Measurements from ENCODE around the gene FOXO3.
"Not testable (repeated sequence)": the region's sequence is repeated elsewhere in the genome, so short reads cannot be mapped to it uniquely, and the experiment has no call there.

Gene FOXO3

DNA sequence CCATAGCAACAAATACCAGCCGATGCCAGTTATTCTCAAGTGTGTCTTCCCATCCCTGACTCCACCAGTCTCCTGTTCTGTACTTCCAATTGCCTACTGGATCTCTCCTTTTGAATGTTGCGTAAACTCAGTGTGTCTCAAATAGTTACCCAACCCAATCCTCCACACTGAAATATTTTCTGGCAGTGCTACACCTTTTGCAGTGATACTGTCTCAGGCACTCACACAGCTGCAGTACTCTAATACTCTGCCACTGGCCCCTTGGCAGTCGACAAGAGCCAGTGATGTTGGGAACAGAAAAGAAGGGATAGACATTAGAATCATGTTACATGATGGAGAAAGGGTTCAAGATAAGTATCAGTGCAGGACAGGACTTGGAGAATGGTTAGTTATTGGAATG, 31.8 kb upstream of the FOXO3 start:
- no peak overlapping the region for H3K4me3 ChIP-seq (ENCODE audit: low read length)
- TF ChIP-seq, protein P1, sequence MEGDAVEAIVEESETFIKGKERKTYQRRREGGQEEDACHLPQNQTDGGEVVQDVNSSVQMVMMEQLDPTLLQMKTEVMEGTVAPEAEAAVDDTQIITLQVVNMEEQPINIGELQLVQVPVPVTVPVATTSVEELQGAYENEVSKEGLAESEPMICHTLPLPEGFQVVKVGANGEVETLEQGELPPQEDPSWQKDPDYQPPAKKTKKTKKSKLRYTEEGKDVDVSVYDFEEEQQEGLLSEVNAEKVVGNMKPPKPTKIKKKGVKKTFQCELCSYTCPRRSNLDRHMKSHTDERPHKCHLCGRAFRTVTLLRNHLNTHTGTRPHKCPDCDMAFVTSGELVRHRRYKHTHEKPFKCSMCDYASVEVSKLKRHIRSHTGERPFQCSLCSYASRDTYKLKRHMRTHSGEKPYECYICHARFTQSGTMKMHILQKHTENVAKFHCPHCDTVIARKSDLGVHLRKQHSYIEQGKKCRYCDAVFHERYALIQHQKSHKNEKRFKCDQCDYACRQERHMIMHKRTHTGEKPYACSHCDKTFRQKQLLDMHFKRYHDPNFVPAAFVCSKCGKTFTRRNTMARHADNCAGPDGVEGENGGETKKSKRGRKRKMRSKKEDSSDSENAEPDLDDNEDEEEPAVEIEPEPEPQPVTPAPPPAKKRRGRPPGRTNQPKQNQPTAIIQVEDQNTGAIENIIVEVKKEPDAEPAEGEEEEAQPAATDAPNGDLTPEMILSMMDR (IDR thresholded peaks at IDR 0.05; ENCODE audit: insufficient read depth, low read depth, low read length, missing control alignments): no peak
- no peak for DNase-seq (ENCODE audit: low read depth)

DNA sequence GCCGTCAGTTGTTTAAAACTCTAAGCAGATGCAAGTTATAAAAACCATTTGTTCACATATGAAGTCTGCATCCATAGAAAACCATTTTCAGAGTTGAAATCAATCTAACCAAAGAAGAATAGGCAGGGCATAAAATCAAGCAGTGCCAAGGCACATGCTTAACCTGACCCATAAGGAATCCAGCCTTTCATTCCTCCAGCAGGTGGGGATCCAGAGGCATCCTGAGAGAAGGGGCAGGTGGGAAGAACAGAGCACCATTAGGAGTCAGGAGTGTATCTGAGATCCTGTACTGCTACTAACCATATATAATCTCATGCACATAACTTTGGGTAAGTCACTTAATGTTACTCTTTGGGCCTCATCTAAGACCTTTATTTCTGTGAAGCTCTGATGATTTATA, 29.4 kb upstream of the FOXO3 start:
- TF ChIP-seq, protein P1 (IDR thresholded peaks at IDR 0.05; ENCODE audit: insufficient read depth, low read depth, low read length, missing control alignments): peak; percentile 12
- DNase-seq (ENCODE audit: low read depth): no peak
- H3K4me3 ChIP-seq (ENCODE audit: low read length): no peak overlapping the region

DNA sequence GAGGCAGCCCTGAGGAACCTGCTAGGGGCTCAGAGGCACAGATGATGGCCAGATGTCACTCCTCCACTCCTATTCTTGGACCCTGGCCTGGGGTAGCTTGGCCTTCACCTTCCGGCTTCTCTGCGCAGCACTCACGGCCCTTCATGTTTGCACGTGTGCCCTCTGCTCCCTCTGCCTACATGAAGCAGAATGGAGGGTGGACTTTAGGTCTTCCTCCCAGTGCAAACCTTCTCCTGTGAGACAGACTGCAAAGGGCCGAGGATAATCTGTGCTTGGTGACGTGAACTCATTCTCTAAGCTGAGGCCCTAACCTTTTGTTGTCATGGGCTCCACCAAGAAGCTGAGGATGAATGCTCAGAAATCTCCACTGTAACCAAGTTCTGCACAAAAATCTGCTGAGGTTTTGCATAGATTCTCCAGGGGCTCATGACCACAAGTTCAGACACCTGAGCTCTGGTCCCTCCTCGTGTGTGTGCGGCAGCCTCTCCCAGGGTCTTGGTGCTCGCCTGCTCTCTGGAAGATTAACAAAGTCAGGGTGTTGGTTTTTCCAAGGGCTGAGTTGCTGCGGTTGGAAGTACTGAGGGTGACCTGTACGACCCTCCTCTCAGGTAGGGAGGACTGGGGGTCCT, 25.5 kb upstream of the FOXO3 start:
- TF ChIP-seq, protein P1 (IDR thresholded peaks at IDR 0.05; ENCODE audit: insufficient read depth, low read depth, low read length, missing control alignments): no peak
- H3K4me3 ChIP-seq (ENCODE audit: low read length): no peak overlapping the region
- DNase-seq (ENCODE audit: low read depth): no peak

DNA sequence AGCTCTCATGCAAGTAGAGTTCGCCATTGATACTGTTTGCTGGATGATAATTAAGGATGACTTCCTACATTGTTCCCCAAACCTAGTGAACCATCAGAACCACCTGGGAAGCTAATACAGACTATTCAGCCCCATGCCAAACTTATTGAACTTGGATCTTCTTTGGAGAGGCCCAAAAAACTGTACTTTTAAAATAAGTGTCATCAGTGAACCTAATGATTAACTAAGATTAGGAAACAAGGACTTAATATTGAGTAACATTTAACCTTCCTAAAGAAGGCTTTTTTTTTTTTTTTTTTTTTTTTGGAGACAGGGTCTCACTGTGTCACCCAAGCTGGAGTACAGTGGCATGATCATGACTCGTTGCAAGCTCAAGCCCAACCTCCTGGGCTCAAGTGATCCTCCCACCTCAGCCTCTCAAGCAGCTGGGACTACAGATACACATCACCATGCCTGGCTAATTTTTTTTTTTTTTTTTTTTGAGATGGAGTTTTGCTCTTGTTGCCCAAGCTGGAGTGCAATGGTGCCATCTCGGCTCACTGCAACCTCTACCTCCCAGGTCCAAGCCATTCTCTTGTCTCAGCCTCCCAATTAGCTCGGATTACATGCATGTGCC, 24.7 kb upstream of the FOXO3 start:
- DNase-seq (ENCODE audit: low read depth): not testable (repeated sequence)

DNA sequence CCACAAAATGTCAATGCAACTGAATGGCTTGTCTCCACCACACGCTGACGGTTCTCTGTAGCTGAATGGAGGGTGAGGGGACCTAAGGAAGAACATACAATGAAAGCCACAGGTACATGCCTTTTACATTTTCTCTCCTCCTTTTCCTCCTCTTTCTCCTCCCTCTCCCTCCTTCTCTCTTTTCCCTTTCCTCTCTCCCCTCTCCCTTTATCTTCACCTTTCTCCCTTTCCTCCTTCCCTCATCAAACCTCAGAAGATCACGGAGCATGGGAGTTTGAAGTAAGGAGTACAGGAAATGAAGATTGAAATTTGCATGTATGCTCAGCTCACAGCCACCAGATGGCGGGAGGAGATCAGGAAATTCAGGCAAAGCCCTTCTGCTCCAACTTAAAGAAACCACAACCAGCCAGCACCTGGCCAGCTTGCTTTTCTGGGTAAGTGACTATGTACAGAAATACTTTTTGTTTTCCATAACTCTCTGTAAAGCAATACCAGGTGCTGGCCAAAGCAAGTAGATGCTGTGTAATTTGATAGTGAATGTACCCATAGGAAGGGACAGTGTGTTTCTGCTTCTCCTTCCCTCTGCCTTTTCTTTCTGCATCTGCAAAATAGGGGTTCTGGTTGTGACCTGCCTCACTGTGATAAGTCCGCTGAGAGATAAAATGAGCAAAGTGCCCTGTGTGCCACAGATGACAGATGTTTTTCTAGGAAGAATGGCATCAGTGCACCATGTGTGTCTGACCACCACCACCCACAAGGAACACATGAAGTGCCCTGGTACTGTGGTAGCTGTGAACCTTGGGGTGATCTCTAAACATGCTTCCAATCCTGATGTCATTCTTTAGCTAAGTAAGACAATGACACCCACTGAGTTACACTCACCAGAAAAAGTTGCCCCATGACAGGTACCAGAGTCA, 18.6 kb upstream of the FOXO3 start:
- TF ChIP-seq, protein P1 (IDR thresholded peaks at IDR 0.05; ENCODE audit: insufficient read depth, low read depth, low read length, missing control alignments): peak; percentile 86
- no peak overlapping the region for H3K4me3 ChIP-seq (ENCODE audit: low read length)
- peak; percentile 85 for DNase-seq (ENCODE audit: low read depth)

More for the DNA sequence above, 24.7 kb upstream of the FOXO3 start:
- not testable (repeated sequence) for H3K4me3 ChIP-seq (ENCODE audit: low read length)

DNA sequence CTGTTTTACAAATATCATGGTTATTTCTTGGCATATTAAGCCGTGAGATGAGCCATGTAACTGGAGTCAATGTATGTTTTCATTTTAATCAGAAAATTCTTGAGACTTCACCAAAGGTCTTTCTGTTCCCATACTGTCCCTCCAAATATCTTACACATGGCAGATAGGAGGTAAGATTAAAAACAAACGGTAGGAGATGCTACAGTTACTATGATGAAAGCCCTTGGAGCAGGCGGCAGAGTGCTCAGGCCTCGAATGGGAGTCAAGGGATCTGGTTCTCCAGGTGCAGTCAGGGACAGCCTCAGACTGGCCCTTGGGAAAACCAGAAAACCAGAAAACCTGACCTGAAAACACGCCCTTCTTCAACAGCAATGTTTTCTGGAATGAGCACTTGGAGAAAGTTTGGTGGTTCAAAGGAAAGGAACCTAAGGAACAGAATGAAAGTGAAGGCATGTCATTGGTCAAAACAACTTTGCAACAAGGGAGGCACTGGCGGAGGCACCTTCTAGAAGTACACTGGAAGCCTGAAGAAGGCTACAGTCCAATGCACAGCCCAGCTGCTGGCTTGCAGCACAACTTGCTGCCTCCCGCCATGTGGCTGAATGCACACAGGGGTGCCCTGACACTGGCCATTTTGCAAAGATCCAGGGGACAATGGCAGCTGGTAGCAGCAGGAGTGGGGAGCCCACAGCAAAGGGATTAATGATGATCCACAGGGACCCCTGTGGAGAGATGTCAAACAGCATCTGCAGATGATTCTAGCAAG, 17.4 kb upstream of the FOXO3 start:
- no peak for DNase-seq (ENCODE audit: low read depth)
- H3K4me3 ChIP-seq (ENCODE audit: low read length): no peak overlapping the region
- TF ChIP-seq, protein P1 (IDR thresholded peaks at IDR 0.05; ENCODE audit: insufficient read depth, low read depth, low read length, missing control alignments): no peak

DNA sequence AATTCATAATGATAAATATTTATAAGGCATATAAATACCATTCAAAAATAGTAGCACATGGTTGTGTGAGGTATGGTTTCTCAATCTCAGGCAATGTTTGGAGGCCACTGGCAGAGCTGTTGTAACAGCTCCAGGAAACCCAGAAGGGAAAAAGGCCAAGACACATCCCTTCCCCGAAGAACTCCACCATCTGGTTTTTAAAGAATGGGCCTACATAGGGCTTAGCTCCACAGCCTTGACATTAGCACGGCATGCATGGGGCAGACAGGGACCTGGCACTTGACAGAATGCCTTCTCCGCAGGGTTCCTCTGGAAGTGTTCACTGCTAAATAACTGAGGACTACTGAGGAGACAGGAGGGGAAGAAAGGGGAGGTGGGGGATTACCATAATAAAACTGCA, 16.1 kb upstream of the FOXO3 start:
- no peak for DNase-seq (ENCODE audit: low read depth)
- no peak overlapping the region for H3K4me3 ChIP-seq (ENCODE audit: low read length)
- TF ChIP-seq, protein P1 (IDR thresholded peaks at IDR 0.05; ENCODE audit: insufficient read depth, low read depth, low read length, missing control alignments): no peak
